GM21619 (cell line): ENCODE data around the gene SSC4D.
"Not testable (repeated sequence)": the region's sequence is repeated elsewhere in the genome, so short reads cannot be mapped to it uniquely, and the experiment has no call there.

ENCODE experiments used
- ATAC-seq: cut with Tn5 transposase; IDR thresholded peaks from one replicate; pipeline ENCODE4 v1.9.1; 2021; ENCODE audit not compliant: unreplicated experiment

The SSC4D gene

GRCh38 chr7:76423666-76424412, 14.3 kb upstream of the SSC4D start:
- no peak for ATAC-seq

- ATAC-seq = not testable (repeated sequence)
Observed at GRCh38 chr7:76421097-76421496, 11.6 kb upstream of the SSC4D start.

- not testable (repeated sequence) for ATAC-seq
Observed at GRCh38 chr7:76417654-76418310, 8.3 kb upstream of the SSC4D start.

GRCh38 chr7:76412249-76412648, 2.8 kb upstream of the SSC4D start:
- no peak for ATAC-seq

GRCh38 chr7:76411626-76412025, 2.1 kb upstream of the SSC4D start:
- no peak for ATAC-seq

GRCh38 chr7:76408121-76408560, 1.4 kb downstream of the SSC4D start:
- no peak for ATAC-seq

- no peak for ATAC-seq
Observed at GRCh38 chr7:76407718-76408117, 1.8 kb downstream of the SSC4D start.

GRCh38 chr7:76405738-76406137, 3.8 kb downstream of the SSC4D start:
- ATAC-seq = no peak

GRCh38 chr7:76403780-76404494, 5.6 kb downstream of the SSC4D start:
- ATAC-seq = no peak

- ATAC-seq = not testable (repeated sequence)
Observed at GRCh38 chr7:76403097-76403496, 6.4 kb downstream of the SSC4D start.

GRCh38 chr7:76400248-76400647, 9.2 kb downstream of the SSC4D start:
- no peak for ATAC-seq

- ATAC-seq = peak; percentile 21
Observed at GRCh38 chr7:76397409-76398183, 11.9 kb downstream of the SSC4D start.

- ATAC-seq = no peak
Observed at GRCh38 chr7:76396864-76397263, 12.6 kb downstream of the SSC4D start.

GRCh38 chr7:76395965-76396726, 13.4 kb downstream of the SSC4D start:
- ATAC-seq = no peak

GRCh38 chr7:76395605-76395964, 13.9 kb downstream of the SSC4D start:
- ATAC-seq = not testable (repeated sequence)

- ATAC-seq = no peak
Observed at GRCh38 chr7:76394957-76395356, 14.5 kb downstream of the SSC4D start.

- peak; percentile 78 for ATAC-seq
Observed at GRCh38 chr7:76393116-76394031, 16.1 kb downstream of the SSC4D start.

- ATAC-seq = no peak
Observed at GRCh38 chr7:76392531-76393115, 16.9 kb downstream of the SSC4D start.

GRCh38 chr7:76390092-76390491, 19.4 kb downstream of the SSC4D start:
- ATAC-seq = no peak
